DND-41 (cell line): ENCODE data around the gene XRN2.

Experiments used
- ATAC-seq: fragments of 200-7000 bp; cut with Tn5 transposase; 3 replicates; pipeline ENCODE4 v1.9.1; 2021; ENCODE audit warnings: low read depth; ENCODE audit not compliant: insufficient read depth
- DNase-seq: peaks from one replicate; pipeline ENCODE4 v3.0.0-alpha.2; 2020
- H2AFZ ChIP-seq: 2 replicates; pipeline ENCODE4 v1.6.0; 2012; ENCODE audit warnings: low read depth, low read length
- H3K27ac ChIP-seq: 2 replicates; pipeline ENCODE4 v1.5.1; 2012; ENCODE audit warnings: low read length, inconsistent platforms
- H3K27me3 ChIP-seq: fragments of 200-600 bp; sonication (generic); 2 replicates; pipeline ENCODE4 v1.6.0; 2012; ENCODE audit warnings: low read length, mild to moderate bottlenecking, inconsistent platforms; ENCODE audit not compliant: insufficient read depth, poor library complexity
- H3K36me3 ChIP-seq: 2 replicates; pipeline ENCODE4 v1.5.1; 2012; ENCODE audit warnings: low read length, inconsistent platforms; ENCODE audit not compliant: insufficient read depth
- H3K4me1 ChIP-seq: 2 replicates; pipeline ENCODE4 v1.5.1; 2012; ENCODE audit warnings: mild to moderate bottlenecking, low read length; ENCODE audit not compliant: insufficient read depth
- H3K4me2 ChIP-seq: 2 replicates; pipeline ENCODE4 v1.6.0; 2012; ENCODE audit warnings: mild to moderate bottlenecking, moderate library complexity, low read length, inconsistent platforms; ENCODE audit not compliant: insufficient read depth
- H3K4me3 ChIP-seq, 2 experiments: fragments of 200-600 bp in 1 of 2; shearing (Covaris generic) in 1 of 2; 2 replicates each; pipeline ENCODE4 v1.5.1; 2012 to 2016; ENCODE audit warnings: inconsistent platforms in 2 of 2, low read length in 2 of 2, mild to moderate bottlenecking in 2 of 2, low read depth in 1 of 2, moderate library complexity in 1 of 2
- H3K79me2 ChIP-seq: 2 replicates; pipeline ENCODE4 v1.6.0; 2012; ENCODE audit warnings: low read length, inconsistent platforms; ENCODE audit not compliant: insufficient read depth
- H3K9ac ChIP-seq: 2 replicates; pipeline ENCODE4 v1.6.0; 2012; ENCODE audit warnings: low read depth, mild to moderate bottlenecking, inconsistent platforms, low read length, moderate library complexity
- H3K9me3 ChIP-seq: 2 replicates; pipeline ENCODE4 v1.5.1; 2012; ENCODE audit warnings: low read length, moderate library complexity, mild to moderate bottlenecking, inconsistent platforms; ENCODE audit not compliant: insufficient read depth, severe bottlenecking
- H4K20me1 ChIP-seq: 2 replicates; pipeline ENCODE4 v1.6.0; 2012; ENCODE audit warnings: low read length; ENCODE audit not compliant: insufficient read depth
- CTCF ChIP-seq: IDR thresholded peaks from 2 replicates; pipeline ENCODE4 v1.5.1; 2012; ENCODE audit warnings: borderline replicate concordance, low read length, moderate library complexity, mild to moderate bottlenecking; ENCODE audit not compliant: poor library complexity, severe bottlenecking; ENCODE audit errors: extremely low read depth
- EZH2 ChIP-seq: IDR thresholded peaks from 3 replicates; pipeline ENCODE4 v1.6.1; 2012; ENCODE audit warnings: borderline replicate concordance, low read depth, mild to moderate bottlenecking, moderate library complexity, low read length, inconsistent platforms; ENCODE audit not compliant: severe bottlenecking

XRN2 gene

GRCh38 chr20:21336455-21337151 is 33.5 kb downstream of the XRN2 start:
- no peak for TF ChIP-seq EZH2
- TF ChIP-seq CTCF = no peak
- no peak for ATAC-seq
- peaks cover 33% of the 10 kb centered on the region; the same call in 1 of the 2 replicates for H4K20me1 ChIP-seq
- no peak overlapping the region for H3K9ac ChIP-seq
- DNase-seq = no peak
- H3K79me2 ChIP-seq = peaks cover 33% of the 10 kb centered on the region; the same call in 1 of the 2 replicates
- no peaks in the 10 kb centered on the region for H3K4me1 ChIP-seq
- H3K9me3 ChIP-seq = no peaks in the 10 kb centered on the region
- peaks cover 98% of the 10 kb centered on the region for H3K36me3 ChIP-seq
- H3K27me3 ChIP-seq = no peaks in the 10 kb centered on the region
- no peak overlapping the region for H3K4me2 ChIP-seq
- H3K27ac ChIP-seq = no peak overlapping the region
- H3K4me3 ChIP-seq = no peak overlapping the region
- H2AFZ ChIP-seq = no peak overlapping the region

GRCh38 chr20:21338291-21338690 is 35.2 kb downstream of the XRN2 start:
- H3K4me2 ChIP-seq = no peak overlapping the region
- H3K9me3 ChIP-seq = no peaks in the 10 kb centered on the region
- H2AFZ ChIP-seq = no peak overlapping the region
- H3K4me1 ChIP-seq = no peaks in the 10 kb centered on the region
- H3K4me3 ChIP-seq = no peak overlapping the region
- TF ChIP-seq CTCF = no peak
- no peak for TF ChIP-seq EZH2
- no peak for DNase-seq
- peaks cover 95% of the 10 kb centered on the region for H3K36me3 ChIP-seq
- peaks cover 24% of the 10 kb centered on the region; the same call in 1 of the 2 replicates for H3K79me2 ChIP-seq
- H3K27me3 ChIP-seq = no peaks in the 10 kb centered on the region
- no peak overlapping the region for H3K9ac ChIP-seq
- no peak overlapping the region for H3K27ac ChIP-seq
- peaks cover 33% of the 10 kb centered on the region; the same call in 1 of the 2 replicates for H4K20me1 ChIP-seq
- no peak for ATAC-seq

- H3K4me1 ChIP-seq = no peaks in the 10 kb centered on the region
Measured at GRCh38 chr20:21339499-21339898, 36.4 kb downstream of the XRN2 start.

More at GRCh38 chr20:21339499-21339898, 36.4 kb downstream of the XRN2 start:
- Histone ChIP-seq H3K4me2 (no peak overlapping the region), H3K27ac (no peak overlapping the region), H4K20me1 (peaks cover 27% of the 10 kb centered on the region; the same call in 1 of the 2 replicates), H3K27me3 (no peaks in the 10 kb centered on the region), H3K9ac (no peak overlapping the region), H3K4me3 (no peak overlapping the region), H3K9me3 (no peaks in the 10 kb centered on the region), H3K36me3 (peaks cover 91% of the 10 kb centered on the region), H3K79me2 (peaks cover 14% of the 10 kb centered on the region; the same call in 1 of the 2 replicates), H2AFZ (no peak overlapping the region)
- no peak for DNase-seq
- TF ChIP-seq CTCF (no peak), EZH2 (no peak)
- ATAC-seq = no peak
